Lower leg skin (tissue), 3 donors: ENCODE results near the gene STIM1.

ENCODE experiments used
- POLR2A ChIP-seq, 2 donors: fragments of 450-650 bp; IDR thresholded peaks; one replicate each; pipeline ENCODE4 v1.6.1; 2016 to 2017; ENCODE audit warnings: antibody characterized with exemption in 2 of 2, mild to moderate bottlenecking in 1 of 2, moderate library complexity in 1 of 2
- TF ChIP-seq, protein P1 (sequence below), 3 donors: fragments of 450-650 bp; IDR thresholded peaks; one replicate each; pipeline ENCODE4 v1.5.1; 2016; ENCODE audit warnings: antibody characterized with exemption in 3 of 3, mild to moderate bottlenecking in 3 of 3, moderate library complexity in 2 of 3

DNA sequence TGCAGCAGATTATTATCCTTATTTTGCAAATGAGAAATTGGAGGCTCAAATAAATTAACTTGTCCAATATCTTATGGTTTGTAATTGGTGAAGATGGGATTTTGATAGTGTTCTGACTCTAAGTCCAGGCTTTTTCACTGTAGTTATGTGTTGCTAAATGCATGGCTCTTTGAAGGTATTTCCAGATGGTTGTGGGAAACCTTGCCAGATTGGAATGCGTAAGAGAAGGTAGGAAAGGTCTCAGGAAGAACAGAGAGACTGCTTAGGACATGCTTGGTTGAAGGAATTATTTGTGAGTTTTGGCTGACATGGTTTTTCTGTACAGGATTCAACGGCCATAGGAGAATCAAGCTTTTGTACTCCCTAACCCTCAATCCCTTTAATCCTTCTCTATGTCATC is 108.6 kb downstream of the STIM1 start:
- TF ChIP-seq, protein P1, sequence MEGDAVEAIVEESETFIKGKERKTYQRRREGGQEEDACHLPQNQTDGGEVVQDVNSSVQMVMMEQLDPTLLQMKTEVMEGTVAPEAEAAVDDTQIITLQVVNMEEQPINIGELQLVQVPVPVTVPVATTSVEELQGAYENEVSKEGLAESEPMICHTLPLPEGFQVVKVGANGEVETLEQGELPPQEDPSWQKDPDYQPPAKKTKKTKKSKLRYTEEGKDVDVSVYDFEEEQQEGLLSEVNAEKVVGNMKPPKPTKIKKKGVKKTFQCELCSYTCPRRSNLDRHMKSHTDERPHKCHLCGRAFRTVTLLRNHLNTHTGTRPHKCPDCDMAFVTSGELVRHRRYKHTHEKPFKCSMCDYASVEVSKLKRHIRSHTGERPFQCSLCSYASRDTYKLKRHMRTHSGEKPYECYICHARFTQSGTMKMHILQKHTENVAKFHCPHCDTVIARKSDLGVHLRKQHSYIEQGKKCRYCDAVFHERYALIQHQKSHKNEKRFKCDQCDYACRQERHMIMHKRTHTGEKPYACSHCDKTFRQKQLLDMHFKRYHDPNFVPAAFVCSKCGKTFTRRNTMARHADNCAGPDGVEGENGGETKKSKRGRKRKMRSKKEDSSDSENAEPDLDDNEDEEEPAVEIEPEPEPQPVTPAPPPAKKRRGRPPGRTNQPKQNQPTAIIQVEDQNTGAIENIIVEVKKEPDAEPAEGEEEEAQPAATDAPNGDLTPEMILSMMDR (IDR thresholded peaks at IDR 0.05): no peak
- no peak for TF ChIP-seq POLR2A (IDR thresholded peaks at IDR 0.05)
